CD4-positive, alpha-beta T cell (primary cell): ENCODE results near the gene SDK1. TPM values are rescaled to one million over a fixed set of nuclear protein-coding genes. Genes with fewer than 3 reads are reported as not detected.

Experiments used
- ATAC-seq: fragments of 200-7000 bp; cut with Tn5 transposase; one replicate; pipeline ENCODE4 v1.10.0; 2022; ENCODE audit warnings: mild to moderate bottlenecking; ENCODE audit not compliant: poor library complexity
- CTCF ChIA-PET: fragments of 350-600 bp; sonication (Branson Sonifier 250); formaldehyde crosslinking; loops from one replicate; lab custom pipeline; 2021; ENCODE audit warnings: antibody characterized with exemption, inconsistent platforms; lab: Charles Lee
- POLR2A ChIA-PET: fragments of 350-600 bp; sonication (Branson Sonifier 250); formaldehyde crosslinking; loops from one replicate; lab custom pipeline; 2021; ENCODE audit warnings: antibody characterized with exemption, inconsistent platforms; lab: Charles Lee
- DNase-seq, 14 experiments: peaks; one replicate each; pipeline ENCODE4 v3.0.0-alpha.2; 2013 to 2020; ENCODE audit warnings: mixed read lengths in 2 of 14
- H3K27ac ChIP-seq, 2 donors: one replicate each; pipeline versions ENCODE4 v1.5.1 to v1.7.0; 2013; ENCODE audit warnings: low read length in 2 of 2, low read depth in 1 of 2, mild to moderate bottlenecking in 1 of 2
- H3K27me3 ChIP-seq, 2 experiments: 1 replicate in 1 of 2; 2 replicates in 1 of 2; pipeline versions ENCODE4 v1.6.1 to v1.7.0; 2013; ENCODE audit warnings: low read length in 2 of 2, control low read depth in 1 of 2, mild to moderate bottlenecking in 1 of 2, moderate library complexity in 1 of 2; ENCODE audit not compliant: insufficient read depth in 2 of 2, control insufficient read depth in 1 of 2
- H3K36me3 ChIP-seq: one replicate; pipeline ENCODE4 v1.6.1; 2013; ENCODE audit warnings: low read length, control low read depth; ENCODE audit not compliant: insufficient read depth
- H3K4me1 ChIP-seq: one replicate; pipeline ENCODE4 v1.6.1; 2013; ENCODE audit warnings: low read length, control low read depth; ENCODE audit not compliant: insufficient read depth
- H3K4me3 ChIP-seq: one replicate; pipeline ENCODE4 v1.5.1; 2013; ENCODE audit warnings: mild to moderate bottlenecking, low read length, moderate library complexity
- H3K9me3 ChIP-seq, 2 experiments: 1 replicate in 1 of 2; 2 replicates in 1 of 2; pipeline versions ENCODE4 v1.6.1 to v1.7.0; 2013; ENCODE audit warnings: low read length in 2 of 2, mild to moderate bottlenecking in 2 of 2, control low read depth in 1 of 2, moderate library complexity in 1 of 2; ENCODE audit not compliant: control insufficient read depth in 1 of 2, insufficient read depth in 1 of 2
- H3K27ac Mint-ChIP-seq: one replicate; pipeline ENCODE4 v1.8.0; 2020; ENCODE audit warnings: mixed read lengths
- H3K27me3 Mint-ChIP-seq: one replicate; pipeline ENCODE4 v1.8.0; 2021; ENCODE audit warnings: mixed read lengths
- H3K36me3 Mint-ChIP-seq: one replicate; pipeline ENCODE4 v1.8.0; 2021; ENCODE audit warnings: low read depth, mixed read lengths
- H3K4me1 Mint-ChIP-seq: one replicate; pipeline ENCODE4 v1.8.0; 2021; ENCODE audit warnings: low read depth, mixed read lengths
- H3K4me3 Mint-ChIP-seq: one replicate; pipeline ENCODE4 v1.8.0; 2020; ENCODE audit warnings: mild to moderate bottlenecking, mixed read lengths
- H3K9me3 Mint-ChIP-seq: one replicate; pipeline ENCODE4 v1.8.0; 2020; ENCODE audit warnings: mixed read lengths
- intact Hi-C, 2 experiments: fragments of 100-400 bp; cut with DNase I in 1 of 2; cut with micrococcal nuclease in 1 of 2; formaldehyde crosslinking; loops; one replicate each; pipeline versions ENCODE4 v1.15.1 to v1.9.0; 2023 to 2025; cut with DNase I, micrococcal nuclease
- total RNA-seq, 174 experiments: library from RNA in 2 of 174; stranded (reverse) in 2 of 174; gene quantifications; one replicate each; pipeline ENCODE4 v1.2.3 and lab custom pipeline; 2021 to 2026
- TF ChIP-seq, protein P1 (sequence below): fragments of 200-600 bp; IDR thresholded peaks from one replicate; pipeline ENCODE4 v1.8.0; 2022; ENCODE audit warnings: antibody characterized with exemption, mild to moderate bottlenecking

Gene SDK1
- total RNA-seq, 2 experiments from 2014 or later = 1.1 to 1.3 TPM

- Mint-ChIP-seq H3K36me3 (no peaks in the 10 kb centered on the region), H3K4me3 (no peak overlapping the region), H3K4me1 (no peaks in the 10 kb centered on the region), H3K9me3 (no peaks in the 10 kb centered on the region), H3K27ac (no peak overlapping the region), H3K27me3 (no peaks in the 10 kb centered on the region)
- TF ChIP-seq, protein P1, sequence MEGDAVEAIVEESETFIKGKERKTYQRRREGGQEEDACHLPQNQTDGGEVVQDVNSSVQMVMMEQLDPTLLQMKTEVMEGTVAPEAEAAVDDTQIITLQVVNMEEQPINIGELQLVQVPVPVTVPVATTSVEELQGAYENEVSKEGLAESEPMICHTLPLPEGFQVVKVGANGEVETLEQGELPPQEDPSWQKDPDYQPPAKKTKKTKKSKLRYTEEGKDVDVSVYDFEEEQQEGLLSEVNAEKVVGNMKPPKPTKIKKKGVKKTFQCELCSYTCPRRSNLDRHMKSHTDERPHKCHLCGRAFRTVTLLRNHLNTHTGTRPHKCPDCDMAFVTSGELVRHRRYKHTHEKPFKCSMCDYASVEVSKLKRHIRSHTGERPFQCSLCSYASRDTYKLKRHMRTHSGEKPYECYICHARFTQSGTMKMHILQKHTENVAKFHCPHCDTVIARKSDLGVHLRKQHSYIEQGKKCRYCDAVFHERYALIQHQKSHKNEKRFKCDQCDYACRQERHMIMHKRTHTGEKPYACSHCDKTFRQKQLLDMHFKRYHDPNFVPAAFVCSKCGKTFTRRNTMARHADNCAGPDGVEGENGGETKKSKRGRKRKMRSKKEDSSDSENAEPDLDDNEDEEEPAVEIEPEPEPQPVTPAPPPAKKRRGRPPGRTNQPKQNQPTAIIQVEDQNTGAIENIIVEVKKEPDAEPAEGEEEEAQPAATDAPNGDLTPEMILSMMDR = no peak
- no peaks in the 10 kb centered on the region for H3K27me3 ChIP-seq
- POLR2A ChIA-PET = no interaction called here
- no peaks in the 10 kb centered on the region for H3K4me1 ChIP-seq
- DNase-seq = no peak
- no peaks in the 10 kb centered on the region for H3K36me3 ChIP-seq
- CTCF ChIA-PET = no interaction called here
- intact Hi-C loops = no loop called here
- H3K4me3 ChIP-seq = no peak overlapping the region
- ATAC-seq = no peak
- H3K27ac ChIP-seq = no peak overlapping the region
- no peaks in the 10 kb centered on the region for H3K9me3 ChIP-seq
Observed at GRCh38 chr7:3721422-3721821, 420.4 kb downstream of the SDK1 start.

GRCh38 chr7:3722396-3722922 lies 421.4 kb downstream of the SDK1 start:
- TF ChIP-seq, protein P1 = no peak
- intact Hi-C loops = no loop called here
- H3K9me3 Mint-ChIP-seq = no peaks in the 10 kb centered on the region

DNA sequence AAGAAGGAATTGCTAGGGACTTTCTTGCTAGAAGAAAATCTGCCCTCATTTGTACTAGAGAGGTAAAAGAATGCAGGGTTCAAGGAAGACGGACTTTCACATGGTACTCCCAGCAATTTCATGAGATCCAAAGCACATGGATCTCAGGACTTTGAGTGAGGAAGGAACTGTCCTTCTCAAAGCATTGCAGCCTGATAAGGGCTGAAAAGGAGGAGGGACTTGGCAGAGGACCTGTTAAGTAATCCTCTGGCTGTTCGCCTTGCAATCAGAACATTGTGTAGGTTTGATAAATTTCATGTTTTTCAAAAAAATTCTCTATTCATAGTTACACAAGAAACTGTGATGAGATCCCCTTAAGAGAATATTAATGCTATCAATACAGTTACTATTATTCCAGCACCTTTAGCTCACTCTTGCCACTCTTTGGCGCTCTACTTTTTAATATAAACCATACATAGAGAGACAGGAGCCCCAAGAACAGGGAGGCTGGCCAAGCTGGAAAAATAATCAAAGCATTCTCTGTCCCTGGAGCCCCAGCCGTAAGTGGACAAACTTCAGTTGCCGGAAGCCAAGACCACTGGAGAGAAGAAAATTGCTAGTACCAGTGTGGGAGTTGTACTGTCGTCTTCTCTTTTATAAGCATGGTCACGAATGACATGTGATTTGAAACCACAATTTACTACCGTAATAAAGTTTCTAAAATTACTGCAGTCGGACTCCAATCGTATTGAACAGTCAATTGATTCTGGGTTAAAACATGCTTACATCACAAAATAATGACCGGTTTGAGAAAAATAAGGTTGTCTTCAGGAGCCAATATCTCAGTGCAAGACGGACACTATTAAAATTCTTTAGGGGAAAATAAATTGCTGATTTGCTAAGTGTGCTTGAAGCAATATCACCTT lies 424.4 kb downstream of the SDK1 start:
- Histone ChIP-seq H3K36me3 (no peaks in the 10 kb centered on the region), H3K4me1 (no peaks in the 10 kb centered on the region), H3K27me3 (no peaks in the 10 kb centered on the region), H3K9me3 (no peaks in the 10 kb centered on the region), H3K4me3 (no peak overlapping the region), H3K27ac (no peak overlapping the region)
- no peaks in the 10 kb centered on the region for H3K27me3 Mint-ChIP-seq
- no peak for ATAC-seq
- H3K4me3 Mint-ChIP-seq = no peak overlapping the region
- intact Hi-C loops = no loop called here
- no peaks in the 10 kb centered on the region for H3K36me3 Mint-ChIP-seq
- TF ChIP-seq, protein P1 = no peak
- H3K4me1 Mint-ChIP-seq = no peaks in the 10 kb centered on the region
- ChIA-PET POLR2A (no interaction called here), CTCF (no interaction called here)
- no peak for DNase-seq
- H3K27ac Mint-ChIP-seq = no peak overlapping the region
- H3K9me3 Mint-ChIP-seq = peaks cover 2% of the 10 kb centered on the region

More at GRCh38 chr7:3722396-3722922, 421.4 kb downstream of the SDK1 start:
- H3K4me3 ChIP-seq = no peak overlapping the region
- H3K27ac ChIP-seq = no peak overlapping the region
- H3K36me3 ChIP-seq = no peaks in the 10 kb centered on the region
- no peaks in the 10 kb centered on the region for H3K36me3 Mint-ChIP-seq
- ATAC-seq = peak; percentile 55
- H3K4me3 Mint-ChIP-seq = no peak overlapping the region
- ChIA-PET POLR2A (no interaction called here), CTCF (interaction anchor here (0.5 kb wide), 1 partner anchor 21 kb away, joined by 4 read pairs; no protein-coding TSS in a partner anchor)
- DNase-seq = peak in 12 of 14 experiments; percentile 3 to 50 (median 24)
- H3K9me3 ChIP-seq = no peaks in the 10 kb centered on the region
- no peak overlapping the region for H3K27ac Mint-ChIP-seq
- H3K27me3 ChIP-seq = no peaks in the 10 kb centered on the region
- no peaks in the 10 kb centered on the region for H3K4me1 ChIP-seq
- H3K4me1 Mint-ChIP-seq = no peaks in the 10 kb centered on the region
- no peaks in the 10 kb centered on the region for H3K27me3 Mint-ChIP-seq
